ENCODE measurements around the gene TRAPPC5.
A peak's percentile ranks its signal among the peaks of the same experiment; 100 is the strongest.

Gene TRAPPC5

DNA sequence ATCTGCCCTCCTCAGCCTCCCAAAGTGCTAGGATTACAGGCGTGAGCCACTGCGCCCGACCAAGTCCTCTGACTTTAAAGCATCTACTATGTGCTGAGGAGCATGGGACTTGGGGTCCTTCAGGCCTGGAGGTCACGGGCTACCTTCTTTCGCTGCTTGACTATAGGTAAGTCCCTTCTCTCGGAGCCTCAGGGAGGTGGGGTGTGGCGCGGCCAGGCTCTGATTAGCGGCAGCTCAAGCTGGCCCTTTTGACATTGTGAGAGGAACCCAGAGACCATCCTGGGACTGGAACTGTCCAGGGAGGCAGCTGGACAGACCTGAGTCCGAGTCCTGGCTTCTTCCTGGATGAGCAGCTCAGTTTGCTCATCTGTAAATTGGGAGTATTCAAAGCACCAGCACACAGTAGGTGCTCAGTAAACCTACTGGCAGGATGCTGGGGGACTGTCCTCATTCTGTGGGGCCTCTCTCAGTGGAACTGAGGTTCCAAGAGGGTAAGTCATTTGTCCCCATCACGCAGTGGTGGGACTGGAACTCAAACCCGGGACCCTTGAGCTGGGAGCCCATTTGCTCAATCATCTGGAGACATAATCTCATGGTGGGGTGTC lies 20.5 kb downstream of the TRAPPC5 start:
- DNase-seq (ENCODE audit: low read depth in 2 of 2): no peak

DNA sequence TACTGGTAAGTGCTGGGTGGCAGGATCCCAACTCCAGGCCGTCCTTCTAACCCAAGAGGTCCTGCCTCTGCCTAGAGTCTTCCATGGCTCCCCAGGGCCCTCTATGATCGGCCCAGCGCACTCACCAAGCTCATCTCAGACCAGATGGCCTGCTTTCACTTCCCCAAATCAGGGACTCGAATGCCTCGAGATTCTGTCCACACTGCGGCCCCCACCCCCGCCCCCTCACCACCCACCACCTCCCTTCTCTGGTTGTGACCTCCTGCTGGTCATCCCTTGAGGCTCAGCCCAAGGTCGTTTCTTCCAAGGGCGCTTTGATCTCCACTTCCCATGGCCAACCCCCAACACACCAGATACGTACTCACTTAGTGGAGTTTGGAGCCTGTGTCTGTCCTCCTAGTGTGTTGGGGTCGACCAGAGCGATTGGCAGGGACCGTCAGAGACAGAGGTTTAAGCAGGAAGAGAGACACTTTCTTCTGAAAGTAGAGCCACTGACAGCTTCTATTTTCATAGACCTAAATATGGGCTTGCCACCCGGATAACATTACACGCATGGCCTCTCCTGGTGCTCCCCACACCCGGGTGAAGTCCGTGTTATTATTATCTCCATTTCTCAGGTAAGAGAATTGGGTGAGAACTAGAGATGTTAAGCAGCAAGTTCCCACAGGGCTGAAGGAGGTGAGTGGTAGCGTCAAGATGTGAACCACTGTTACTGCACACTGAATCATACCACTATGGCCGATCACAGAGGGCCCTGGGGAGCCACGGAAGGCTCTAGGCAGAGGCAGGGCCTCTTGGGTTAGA lies 21.2 kb downstream of the TRAPPC5 start, which contains the start of gene FCER2:
Gene FCER2 (minus strand): TSS at position 478 of the 804 bp plus-strand sequence. CDS start 2,371 bp downstream, outside the sequence.
- no peak for DNase-seq (ENCODE audit: low read depth in 2 of 2)

DNA sequence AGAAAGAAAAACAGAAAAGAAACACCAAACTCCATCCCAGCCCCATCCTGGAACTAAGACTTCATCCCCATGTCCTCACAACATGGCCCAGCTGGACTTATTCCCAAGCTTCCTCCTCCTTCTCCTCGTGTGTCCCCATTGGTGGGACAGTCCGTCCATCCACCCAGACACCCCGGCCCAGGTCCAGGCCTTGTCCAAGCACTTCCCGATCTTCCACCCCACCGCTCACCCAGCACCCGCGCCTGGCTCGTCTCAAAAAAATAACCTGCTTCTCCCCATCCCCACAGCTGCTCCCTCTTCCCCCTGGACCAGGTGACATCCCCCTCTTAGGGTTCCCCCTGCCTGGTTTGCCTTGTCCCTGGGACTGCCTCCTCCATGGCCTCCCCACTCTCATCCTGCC lies 22.7 kb downstream of the TRAPPC5 start:
- DNase-seq (ENCODE audit: low read depth in 2 of 2): no peak

DNA sequence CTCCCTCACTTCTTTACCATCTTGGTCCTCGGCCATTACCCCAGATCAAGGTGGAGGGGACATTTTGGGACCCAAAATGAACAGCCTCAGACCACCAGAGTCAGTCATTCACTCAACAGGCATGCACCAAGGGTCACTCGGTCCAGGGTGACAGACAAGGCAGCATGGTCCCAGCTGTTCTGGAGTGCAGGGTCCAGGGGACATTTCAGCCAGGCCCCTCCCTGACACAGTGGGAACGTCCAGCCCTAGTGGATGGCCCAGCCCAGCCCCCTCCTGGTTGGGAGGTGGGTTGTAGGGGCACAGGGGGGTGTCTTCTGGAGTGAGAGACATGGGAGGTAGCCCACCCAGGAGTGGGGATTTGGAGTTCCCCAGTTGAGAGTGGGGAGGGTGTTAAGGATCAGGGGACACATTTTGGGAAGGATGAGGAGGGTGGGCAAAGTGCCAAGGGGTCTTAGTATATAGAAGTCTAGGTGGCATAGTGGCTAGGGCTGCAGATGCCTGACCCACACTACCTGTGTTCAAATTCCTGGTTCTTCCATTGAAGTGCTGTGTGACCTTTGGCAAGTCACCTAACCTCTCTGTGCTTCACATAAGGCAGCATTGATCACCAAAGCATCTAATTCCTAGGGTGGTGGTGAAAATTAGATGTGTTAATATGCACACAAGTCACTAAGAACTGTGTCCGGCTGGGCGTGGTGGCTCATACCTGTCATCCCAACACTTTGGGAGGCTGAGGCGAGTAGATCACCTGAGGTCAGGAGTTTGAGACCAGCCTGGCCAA lies 23.8 kb downstream of the TRAPPC5 start:
- no peak for DNase-seq (ENCODE audit: low read depth in 2 of 2)

DNA sequence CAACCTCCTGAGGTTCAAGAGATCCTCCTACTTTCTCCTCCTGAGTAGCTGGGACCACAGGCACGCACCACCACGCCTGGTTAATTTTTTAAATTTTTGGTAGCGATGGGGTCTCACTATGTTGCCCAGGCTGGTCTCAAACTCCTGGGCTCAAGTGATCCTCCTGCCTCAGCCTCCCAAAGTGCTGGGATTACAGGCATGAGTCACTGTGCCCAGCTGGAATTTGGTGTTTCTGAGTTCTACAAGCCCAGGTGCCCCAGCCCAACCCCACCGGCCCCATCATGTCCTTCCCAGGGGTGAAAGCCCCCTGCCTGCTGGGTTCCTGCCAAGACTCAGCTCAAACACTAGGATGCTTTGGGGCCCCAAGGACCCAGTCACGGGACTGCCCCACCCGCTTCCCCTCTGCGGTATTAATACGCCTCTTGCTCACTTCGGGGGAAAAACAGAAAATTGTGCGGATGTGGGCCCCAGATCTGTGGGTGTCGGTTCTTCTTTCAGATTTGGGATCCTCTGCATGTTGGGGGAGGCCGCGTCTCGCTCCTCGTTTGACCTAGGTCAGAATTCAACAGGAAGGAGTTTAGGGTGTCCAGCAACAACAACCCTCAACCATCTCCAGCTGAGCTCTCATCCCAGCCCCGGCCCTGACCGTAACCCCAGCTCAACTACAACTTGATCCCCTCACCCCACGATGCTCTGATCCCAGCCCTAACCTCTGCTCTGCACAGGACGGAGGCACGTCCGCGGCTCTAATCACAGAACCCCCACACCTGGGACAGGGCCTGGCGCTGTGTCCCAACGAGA lies 25.0 kb downstream of the TRAPPC5 start:
- DNase-seq (ENCODE audit: low read depth in 2 of 2): peak; percentile 39 to 56

DNA sequence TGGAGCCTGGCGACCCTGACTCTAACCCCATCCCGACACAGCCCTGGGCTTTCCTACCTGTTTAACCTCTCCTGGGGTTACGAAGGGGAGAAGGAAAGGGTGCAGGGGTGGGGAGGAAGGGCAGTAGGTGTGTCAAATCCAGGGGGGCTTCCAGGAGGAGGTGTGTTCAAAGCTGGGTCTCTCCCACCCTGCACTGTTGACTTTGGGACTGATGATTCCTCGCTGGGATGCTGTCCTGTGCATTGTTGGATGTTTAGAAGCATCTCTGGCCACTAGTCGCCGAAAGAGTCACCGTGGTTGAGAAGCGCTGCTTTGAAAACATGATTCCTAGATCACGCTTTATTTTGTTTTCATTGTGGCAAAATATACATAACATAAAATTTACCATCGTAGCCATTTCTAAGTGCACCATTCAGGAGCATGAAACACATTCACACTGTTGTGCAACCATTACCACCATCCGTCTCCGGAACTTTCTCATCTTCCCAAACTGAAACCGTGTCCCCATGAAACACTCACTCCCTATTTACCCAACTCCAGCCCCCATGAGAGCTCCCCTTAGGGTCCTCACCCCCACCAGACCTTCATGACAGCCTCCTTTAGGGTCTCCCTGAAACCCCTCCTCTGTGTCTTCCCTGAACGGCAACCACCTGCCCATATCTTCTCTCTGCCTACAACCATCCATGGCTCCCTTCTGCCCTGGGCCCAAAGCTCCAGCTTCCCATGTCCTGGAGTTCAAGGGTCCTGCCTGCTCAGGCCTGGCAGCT lies 25.7 kb downstream of the TRAPPC5 start:
- no peak for DNase-seq (ENCODE audit: low read depth in 2 of 2)

DNA sequence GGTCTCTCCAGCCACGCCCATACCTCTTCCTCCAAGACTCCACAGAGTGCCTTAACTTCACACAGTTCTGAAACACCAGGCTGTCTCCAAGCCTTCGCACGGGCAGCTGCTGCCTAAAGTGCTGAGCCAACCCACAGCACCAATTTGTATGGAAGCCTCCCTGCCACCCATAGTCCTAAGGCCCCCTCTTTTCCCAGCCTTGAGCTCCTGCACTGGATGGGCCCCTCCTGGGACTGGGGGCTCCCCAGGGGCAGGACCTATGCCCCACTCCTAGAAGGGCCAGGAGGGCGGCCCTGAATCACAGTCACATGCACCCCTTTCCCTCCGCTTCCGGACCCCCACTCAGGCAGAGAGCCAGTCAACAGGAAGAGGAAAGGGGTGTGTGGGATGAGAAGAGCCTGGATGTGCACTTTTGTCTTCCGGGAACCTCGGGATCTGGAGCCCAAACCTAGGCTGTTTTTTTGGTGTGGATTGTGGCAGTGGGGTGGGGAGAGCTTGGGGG lies 26.4 kb downstream of the TRAPPC5 start:
- no peak for DNase-seq (ENCODE audit: low read depth in 2 of 2)

DNA sequence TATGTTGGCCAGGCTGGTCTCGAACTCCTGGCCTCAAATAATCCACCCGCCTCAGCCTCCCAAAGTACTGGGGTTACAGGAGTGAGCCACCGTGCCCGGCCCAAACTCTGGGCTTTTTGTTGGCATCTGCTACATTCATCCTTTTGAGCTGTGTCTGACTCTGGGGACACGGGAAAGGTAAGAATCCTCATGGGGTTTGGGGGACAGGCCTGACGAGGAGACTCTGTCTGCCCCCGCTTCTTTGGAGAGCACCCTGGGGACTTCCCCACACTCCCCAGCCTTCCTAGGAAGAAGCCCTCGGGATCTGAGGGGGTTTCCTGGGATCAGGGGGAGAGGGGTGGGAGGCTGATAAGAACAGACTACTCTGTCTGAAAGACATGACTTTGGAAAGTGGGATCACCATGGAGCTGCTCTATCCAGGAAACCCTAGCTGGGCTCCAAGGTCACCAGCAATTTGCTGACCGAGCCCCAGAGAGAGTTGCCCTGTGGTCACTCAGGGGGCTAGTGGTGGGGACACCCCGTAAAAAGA lies 29.4 kb downstream of the TRAPPC5 start:
- DNase-seq (ENCODE audit: low read depth in 2 of 2): no peak

DNA sequence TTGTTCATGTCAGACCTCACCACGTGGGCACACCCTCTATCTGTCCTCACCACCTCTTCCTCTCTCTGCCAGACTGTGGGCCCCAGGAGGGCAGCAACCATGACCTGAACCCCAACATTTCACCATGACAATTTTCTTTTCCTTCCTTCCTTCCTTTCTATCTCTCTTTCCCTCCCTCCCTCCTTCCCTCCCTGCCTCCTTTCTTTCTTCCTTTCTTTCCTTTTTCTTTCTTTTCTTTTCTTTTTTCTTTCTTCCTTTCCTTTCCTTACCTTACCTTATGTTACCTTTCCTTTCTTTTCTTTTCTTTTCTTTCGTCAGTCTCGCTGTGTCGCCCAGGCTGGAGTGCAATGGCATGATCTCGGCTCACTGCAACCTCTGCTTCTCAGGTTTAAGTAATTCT lies 30.0 kb downstream of the TRAPPC5 start:
- no peak for DNase-seq (ENCODE audit: low read depth in 2 of 2)

DNA sequence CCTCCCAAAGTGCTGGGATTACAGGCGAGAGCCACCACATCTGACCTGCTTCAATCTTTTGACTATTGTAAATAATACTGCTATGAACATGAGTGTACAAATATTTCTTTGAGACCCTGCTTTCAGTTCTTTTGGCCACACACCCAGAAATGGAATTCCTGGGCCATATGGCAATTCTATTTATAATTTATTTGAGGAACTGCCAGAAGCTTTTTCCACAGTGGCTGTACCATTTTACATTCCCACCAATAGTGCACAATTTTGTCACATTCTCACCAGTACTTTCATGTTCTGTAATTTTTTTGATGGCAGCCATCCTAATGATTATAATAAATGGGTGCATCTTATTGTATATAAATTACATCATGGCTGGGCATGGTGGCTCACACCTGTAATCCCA lies 35.0 kb downstream of the TRAPPC5 start:
- no peak for DNase-seq (ENCODE audit: low read depth in 2 of 2)

DNA sequence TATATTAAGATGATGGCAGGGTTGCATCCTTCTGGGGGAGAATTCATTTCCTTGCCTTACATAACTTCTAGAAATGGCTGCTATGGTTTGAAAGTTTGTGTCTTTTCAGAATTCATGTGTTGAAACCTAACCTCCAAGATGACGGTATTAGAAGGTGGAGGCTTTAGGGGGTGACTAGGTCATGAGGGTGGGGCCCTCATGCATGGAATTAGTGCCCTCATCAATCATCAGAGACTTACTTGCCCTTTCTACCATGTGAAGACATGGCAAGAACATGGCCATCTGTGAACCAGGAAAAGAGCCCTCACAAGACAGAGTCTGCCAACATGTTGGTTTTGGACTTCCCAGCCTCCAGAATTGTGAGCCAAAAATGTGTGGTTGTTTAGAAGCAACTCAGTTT lies 36.1 kb downstream of the TRAPPC5 start:
- no peak for DNase-seq (ENCODE audit: low read depth in 2 of 2)

DNA sequence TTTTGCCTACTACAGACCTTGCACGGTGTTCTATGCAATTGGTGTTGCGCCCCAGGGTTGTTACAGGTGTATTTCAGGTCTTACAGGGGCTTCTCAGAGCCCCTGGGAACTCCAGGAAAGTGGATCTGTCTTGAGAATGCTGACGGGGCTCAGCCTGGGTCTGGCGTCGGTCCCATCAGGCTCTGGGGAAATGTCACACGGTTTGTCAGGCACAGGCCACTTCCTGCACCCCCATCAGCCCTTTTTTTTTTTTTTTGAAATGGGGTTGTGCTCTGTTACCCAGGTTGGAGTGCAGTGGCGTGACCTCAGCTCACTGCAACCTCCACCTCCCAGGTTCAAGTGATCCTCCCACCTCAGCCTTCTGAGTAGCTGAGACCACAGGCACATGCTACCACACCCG lies 38.0 kb downstream of the TRAPPC5 start:
- DNase-seq (ENCODE audit: low read depth in 2 of 2): no peak

DNA sequence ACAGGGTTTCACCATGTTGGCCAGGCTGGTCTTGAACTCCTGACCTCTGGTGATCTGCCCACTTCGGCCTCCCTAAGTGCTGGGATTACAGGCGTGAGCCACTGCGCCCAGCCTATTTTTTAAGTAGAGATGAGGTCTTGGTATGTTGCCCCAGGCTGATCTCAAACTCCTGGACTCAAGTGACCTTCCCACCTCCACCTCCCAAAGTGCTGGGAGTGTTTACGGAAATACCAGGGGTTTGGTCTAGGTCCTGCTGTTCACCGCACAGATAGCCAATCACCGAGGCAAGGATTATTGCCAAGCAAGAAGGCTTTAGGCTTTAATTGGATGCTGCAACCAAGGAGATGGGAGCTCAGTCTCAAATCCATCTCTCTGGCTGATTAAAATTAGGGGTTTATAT lies 39.7 kb downstream of the TRAPPC5 start:
- no peak for DNase-seq (ENCODE audit: low read depth in 2 of 2)

DNA sequence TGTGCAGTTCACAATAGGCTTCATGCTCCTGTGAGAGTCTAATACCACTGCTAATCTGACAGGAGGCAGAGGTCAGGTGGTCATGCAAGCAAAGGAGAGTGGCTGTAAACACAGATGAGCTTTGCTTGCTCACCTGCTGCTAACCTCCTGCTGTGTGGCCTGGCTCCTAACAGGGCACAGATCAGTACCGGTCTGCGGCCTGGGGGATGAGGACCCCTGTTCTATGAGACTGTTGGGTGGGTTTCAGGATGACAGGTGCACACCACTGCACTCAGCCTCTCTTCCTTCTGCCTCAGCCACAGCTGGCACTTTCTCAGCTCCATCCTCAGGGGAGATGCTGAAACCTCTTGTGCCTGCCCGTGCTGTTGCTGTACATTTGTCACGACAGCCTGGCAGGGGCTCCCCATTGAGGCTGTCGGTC lies 41.6 kb downstream of the TRAPPC5 start:
- DNase-seq (ENCODE audit: low read depth in 2 of 2): no peak

DNA sequence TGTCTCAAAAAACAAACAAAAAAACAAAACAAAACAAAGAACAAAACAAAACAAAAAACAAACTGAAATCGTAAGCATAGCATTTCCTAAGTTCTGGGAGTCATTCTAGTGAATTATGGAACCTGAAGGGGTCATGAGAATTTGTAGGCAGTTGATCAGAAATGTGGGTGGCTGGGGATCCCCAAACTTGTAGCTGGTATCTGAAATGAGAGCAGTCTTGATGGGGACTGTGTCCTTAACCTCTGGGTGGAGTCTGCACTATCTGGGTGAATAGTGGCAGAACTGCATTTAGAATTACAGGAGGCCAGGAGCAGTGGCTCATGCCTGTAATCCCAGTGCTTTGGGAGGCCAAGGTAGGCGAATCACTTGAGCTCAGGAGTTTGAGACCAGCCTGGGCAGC lies 45.2 kb downstream of the TRAPPC5 start:
- DNase-seq (ENCODE audit: low read depth in 2 of 2): no peak

DNA sequence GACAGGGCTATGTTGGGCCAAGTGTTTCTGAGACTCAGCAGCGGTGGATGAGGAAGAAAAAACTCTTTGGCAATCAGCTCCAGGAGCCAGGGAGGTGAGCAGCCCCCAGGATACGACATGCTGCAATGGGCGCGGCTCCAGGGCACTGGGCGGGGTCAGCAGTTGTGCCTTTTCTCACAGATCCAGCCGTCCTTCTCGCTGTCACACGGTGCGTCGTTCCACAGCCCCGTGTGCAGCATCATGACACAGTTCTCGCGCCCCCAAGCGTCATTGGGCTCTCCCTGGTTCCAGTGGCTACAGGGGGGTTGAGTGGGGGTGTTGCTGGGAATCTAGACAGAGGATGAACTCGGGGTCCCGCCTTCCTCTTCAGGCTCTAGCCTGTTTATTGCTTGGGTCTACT lies 48.6 kb downstream of the TRAPPC5 start:
- DNase-seq (ENCODE audit: low read depth in 2 of 2): no peak

DNA sequence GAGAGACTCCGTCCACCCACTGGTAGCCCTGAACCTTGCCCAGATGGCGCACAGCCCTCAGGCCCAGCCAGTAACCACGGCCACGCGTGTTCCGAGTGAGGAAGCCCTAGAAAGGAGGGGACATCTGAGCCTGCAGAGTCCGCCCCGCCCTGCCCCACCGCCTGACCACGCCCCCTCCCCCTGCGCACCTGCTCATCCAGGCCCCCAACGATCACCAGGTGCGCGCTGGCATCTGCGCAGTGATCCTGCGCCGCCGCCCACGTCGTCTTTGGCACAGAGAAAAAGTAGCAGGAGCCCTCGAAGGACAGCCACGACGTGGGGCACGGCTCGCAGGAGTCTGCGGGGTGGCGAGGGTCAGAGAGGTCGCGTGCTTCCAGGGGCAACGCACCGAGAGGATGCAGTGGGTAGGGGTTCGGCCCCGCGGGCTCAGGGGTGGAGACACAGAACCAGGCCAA lies 49.2 kb downstream of the TRAPPC5 start:
- DNase-seq (ENCODE audit: low read depth in 2 of 2): no peak

DNA sequence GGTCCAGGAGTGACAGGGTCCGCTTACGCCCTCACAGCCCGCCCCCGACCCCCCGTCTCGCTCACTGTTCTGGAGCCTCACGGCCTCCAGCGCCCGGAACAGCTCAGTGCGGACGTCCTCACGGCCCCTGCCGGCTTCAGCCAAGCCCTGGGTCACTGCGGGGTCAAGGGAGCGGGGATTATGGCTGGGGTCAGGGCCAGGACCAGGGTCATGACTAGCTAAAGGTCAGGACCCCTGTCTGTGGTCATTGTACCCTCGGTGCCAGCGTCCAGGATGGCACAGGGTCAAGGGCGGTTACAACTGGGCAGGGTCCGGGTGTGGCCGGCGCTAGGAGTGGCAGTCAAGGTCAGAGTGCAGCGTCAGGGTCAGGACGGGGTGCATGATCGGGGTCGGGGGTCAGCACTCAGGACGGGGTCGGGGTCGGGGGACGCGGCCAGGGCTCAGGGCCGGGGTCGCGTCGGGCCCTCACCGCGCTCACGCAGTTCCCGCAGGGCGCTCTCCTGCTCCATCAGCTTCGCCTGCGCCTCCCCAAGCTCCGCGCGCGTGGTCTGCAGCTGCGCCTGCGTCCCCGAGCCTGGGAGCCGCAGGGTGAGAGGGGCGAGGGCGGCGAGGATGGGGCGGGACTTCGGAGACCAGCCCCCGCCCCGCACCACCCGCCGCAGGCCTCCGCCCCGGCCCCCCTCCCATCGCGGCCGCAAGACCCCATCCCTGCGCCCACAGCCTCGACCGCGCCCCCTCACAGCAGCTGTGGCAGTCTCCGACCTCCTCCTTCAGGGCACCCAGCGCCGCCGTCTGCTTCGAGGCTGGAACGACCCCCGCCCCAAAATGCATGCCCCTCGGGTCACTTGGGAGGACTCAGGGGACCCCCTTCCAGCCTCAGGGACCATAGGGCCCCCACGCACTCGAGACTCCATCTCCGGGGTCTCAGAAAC lies 49.9 kb downstream of the TRAPPC5 start:
- DNase-seq (ENCODE audit: low read depth in 2 of 2): no peak

DNA sequence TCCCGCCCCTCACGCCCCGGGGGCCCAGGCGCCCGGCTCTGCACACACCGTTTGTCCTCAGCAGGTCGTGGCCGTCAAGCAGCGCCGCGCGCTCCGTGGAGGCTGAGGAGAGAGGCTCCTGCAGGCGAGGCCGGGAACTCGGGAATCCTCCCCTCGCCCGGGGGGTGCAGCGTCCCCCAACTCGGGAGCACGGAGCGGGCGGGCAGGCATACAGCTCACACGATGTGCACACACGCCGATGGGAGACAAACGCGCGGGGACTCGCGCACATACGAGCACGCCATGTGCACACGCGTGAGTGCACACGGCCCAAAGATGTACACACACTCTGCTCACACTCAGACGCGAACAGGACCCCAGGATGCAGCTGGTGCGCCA lies 50.6 kb downstream of the TRAPPC5 start:
- no peak for DNase-seq (ENCODE audit: low read depth in 2 of 2)
